ENCODE results near the gene UBAC2. TPM values are rescaled to one million over a fixed set of nuclear protein-coding genes. Genes with fewer than 3 reads are reported as not detected.

The UBAC2 gene
- total RNA-seq, 1 donor from 2014 or later: 44.3 TPM

DNA sequence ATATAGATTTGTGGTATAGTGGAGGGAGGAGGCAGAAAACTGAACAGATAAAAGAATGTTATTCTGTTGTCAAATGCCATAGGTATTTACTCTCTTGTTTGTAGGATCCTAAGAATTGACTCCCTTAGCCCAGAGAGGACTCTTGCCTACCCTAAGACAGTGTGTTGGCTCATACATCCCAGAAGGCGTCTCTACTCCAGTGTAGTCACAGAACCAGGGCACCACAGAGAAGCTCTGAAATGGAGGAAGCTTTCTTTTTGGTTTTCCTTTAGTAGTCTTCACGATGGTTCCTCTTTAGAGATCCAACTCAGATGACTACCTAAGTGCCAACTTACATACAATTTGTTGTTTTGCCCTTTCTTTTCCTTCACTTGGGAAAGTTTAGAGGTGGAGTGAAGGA, 92.5 kb downstream of the UBAC2 start:
- Histone ChIP-seq H3K27me3 (ENCODE audit: low read depth) (no peaks in the 10 kb centered on the region), H3K27ac (replicated peaks) (no peak overlapping the region), H3K36me3 (peaks cover 9% of the 10 kb centered on the region), H3K4me3 (no peak overlapping the region), H3K4me1 (peaks cover 9% of the 10 kb centered on the region), H3K9me3 (replicated peaks) (no peaks in the 10 kb centered on the region)
- intact Hi-C loops (cut with micrococcal nuclease): no loop called here
- DNase-seq: no peak
- TF ChIP-seq, protein P1, sequence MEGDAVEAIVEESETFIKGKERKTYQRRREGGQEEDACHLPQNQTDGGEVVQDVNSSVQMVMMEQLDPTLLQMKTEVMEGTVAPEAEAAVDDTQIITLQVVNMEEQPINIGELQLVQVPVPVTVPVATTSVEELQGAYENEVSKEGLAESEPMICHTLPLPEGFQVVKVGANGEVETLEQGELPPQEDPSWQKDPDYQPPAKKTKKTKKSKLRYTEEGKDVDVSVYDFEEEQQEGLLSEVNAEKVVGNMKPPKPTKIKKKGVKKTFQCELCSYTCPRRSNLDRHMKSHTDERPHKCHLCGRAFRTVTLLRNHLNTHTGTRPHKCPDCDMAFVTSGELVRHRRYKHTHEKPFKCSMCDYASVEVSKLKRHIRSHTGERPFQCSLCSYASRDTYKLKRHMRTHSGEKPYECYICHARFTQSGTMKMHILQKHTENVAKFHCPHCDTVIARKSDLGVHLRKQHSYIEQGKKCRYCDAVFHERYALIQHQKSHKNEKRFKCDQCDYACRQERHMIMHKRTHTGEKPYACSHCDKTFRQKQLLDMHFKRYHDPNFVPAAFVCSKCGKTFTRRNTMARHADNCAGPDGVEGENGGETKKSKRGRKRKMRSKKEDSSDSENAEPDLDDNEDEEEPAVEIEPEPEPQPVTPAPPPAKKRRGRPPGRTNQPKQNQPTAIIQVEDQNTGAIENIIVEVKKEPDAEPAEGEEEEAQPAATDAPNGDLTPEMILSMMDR (IDR thresholded peaks at IDR 0.05; ENCODE audit: borderline replicate concordance): no peak

DNA sequence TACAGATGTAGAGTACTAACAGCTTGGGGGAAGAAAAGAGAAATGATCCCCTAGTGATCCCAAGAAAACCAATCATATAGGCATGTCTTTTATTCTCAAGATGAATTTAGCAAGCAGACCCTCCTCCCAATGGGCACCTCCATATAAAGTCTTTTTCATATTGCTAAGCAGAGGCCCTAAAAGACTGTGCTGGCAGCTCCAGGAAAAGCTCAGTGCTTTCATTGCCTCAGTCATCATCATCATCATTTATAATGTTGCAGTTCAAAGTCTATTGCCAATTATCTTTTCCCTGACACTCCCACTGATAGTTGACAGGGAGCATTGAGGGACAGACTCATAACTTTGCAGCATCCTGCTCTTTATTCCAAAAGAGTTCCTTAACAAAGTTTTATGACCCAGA, 93.5 kb downstream of the UBAC2 start:
- Histone ChIP-seq H3K4me3 (no peak overlapping the region), H3K4me1 (no peaks in the 10 kb centered on the region), H3K27ac (replicated peaks) (no peak overlapping the region)

DNA sequence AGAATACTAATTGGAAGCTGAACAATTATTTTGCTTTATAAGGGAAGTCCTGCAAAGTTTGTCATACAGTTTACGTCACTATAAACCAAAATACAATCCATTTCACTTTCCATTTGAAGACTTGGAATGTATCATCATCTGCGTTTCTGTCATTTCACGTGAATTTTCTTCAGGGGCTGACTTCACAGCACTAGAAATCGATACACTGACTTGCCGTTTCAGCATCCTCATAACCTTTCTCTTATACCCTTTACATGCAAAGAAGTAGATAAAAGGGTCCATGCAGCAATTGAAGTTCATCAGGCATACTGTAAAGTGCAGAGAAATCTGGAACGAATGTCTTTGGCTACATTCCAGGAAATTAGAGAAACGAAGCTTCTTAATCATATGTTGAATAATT, 94.3 kb downstream of the UBAC2 start:
- Histone ChIP-seq H3K27ac (replicated peaks) (no peak overlapping the region), H3K4me1 (no peaks in the 10 kb centered on the region), H3K9me3 (replicated peaks) (no peaks in the 10 kb centered on the region), H3K27me3 (ENCODE audit: low read depth) (no peaks in the 10 kb centered on the region), H3K36me3 (peaks cover 5% of the 10 kb centered on the region), H3K4me3 (no peak overlapping the region)
- intact Hi-C loops (cut with micrococcal nuclease): no loop called here
- no peak for DNase-seq
- TF ChIP-seq, protein P1 (IDR thresholded peaks at IDR 0.05; ENCODE audit: borderline replicate concordance): no peak

More for the DNA sequence above, 93.5 kb downstream of the UBAC2 start:
- TF ChIP-seq, protein P1 (IDR thresholded peaks at IDR 0.05; ENCODE audit: borderline replicate concordance): no peak
- intact Hi-C loops (cut with micrococcal nuclease): no loop called here
- Histone ChIP-seq H3K27me3 (ENCODE audit: low read depth) (no peaks in the 10 kb centered on the region), H3K9me3 (replicated peaks) (no peaks in the 10 kb centered on the region), H3K36me3 (peaks cover 9% of the 10 kb centered on the region)
- DNase-seq: no peak

DNA sequence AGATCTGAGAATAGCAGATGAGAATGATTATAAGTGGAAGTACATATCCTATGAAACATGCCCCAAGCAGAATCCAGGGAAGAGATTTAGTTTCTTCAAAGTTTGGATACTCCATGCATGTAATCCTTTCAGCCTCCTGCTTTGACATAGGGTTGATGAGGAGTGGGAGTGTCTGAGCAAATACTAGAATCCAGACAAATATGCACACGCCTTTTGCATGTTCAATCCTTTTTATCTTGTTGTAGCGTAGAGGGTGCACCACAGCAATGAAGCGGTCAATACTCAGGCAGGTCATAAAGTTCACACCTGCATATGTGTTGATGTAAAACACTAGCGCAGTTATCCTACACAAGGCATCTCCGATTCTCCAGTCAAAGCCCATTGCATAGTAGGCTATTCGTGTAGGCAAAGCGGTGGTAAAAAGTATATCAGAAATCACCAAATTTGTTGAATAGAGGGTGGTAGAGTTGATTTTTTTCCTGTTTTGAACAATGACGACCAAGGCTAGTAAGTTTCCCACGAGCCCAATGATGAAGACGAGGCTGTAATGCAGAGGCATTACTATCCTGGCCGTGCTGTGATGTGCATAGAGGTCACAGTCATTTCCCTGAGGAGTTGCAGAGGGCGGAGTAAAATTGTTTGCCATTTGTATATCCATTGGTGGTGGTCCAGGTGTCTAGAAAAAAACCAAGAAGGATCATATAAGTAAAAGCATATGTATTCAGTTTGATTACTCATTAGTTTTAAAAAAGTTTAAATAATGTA, 95.0 kb downstream of the UBAC2 start:
- Histone ChIP-seq H3K9me3 (replicated peaks) (no peaks in the 10 kb centered on the region), H3K27me3 (ENCODE audit: low read depth) (no peaks in the 10 kb centered on the region), H3K4me3 (no peak overlapping the region), H3K4me1 (no peaks in the 10 kb centered on the region), H3K27ac (replicated peaks) (no peak overlapping the region), H3K36me3 (peaks cover 4% of the 10 kb centered on the region)
- intact Hi-C loops (cut with micrococcal nuclease): no loop called here
- no peak for DNase-seq
- TF ChIP-seq, protein P1 (IDR thresholded peaks at IDR 0.05; ENCODE audit: borderline replicate concordance): no peak

DNA sequence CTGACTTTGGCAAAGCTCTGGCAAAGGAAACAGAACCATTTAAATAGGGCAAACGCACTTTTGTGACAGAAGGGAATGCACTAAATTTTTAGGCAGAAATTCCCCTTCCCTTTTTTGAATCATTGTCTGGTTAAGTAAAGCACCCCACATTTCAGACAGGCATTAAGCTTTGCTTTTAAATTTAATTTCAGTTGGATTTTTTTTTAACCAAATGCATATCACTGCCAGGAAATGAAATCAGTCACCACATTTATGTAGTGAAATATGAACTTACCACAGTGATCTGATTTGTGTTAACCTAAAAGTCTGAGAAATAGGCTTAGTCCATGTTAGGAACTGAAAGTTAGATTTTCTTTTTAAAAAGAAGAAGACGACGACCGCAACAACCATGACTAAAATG, 95.7 kb downstream of the UBAC2 start:
- TF ChIP-seq, protein P1 (IDR thresholded peaks at IDR 0.05; ENCODE audit: borderline replicate concordance): no peak
- Histone ChIP-seq H3K27ac (replicated peaks) (peak overlapping the region; percentile 16), H3K9me3 (replicated peaks) (no peaks in the 10 kb centered on the region), H3K27me3 (ENCODE audit: low read depth) (no peaks in the 10 kb centered on the region), H3K4me1 (no peaks in the 10 kb centered on the region), H3K36me3 (peaks cover 4% of the 10 kb centered on the region), H3K4me3 (no peak overlapping the region)
- intact Hi-C loops (cut with micrococcal nuclease): no loop called here
- DNase-seq: no peak

All from left ventricle myocardium inferior (tissue), 1 donor.